H9 (cell line): ENCODE data around the gene MAP2K2. TPM values are rescaled to one million over a fixed set of nuclear protein-coding genes. Genes with fewer than 3 reads are reported as not detected.

ENCODE experiments used
- DNase-seq: peaks from one replicate; pipeline ENCODE4 v3.0.0-alpha.2; 2017
- H2AFZ ChIP-seq: one replicate; pipeline ENCODE4 v1.6.1; 2013; ENCODE audit warnings: mild to moderate bottlenecking, low read length, control low read depth, moderate library complexity
- H2AK5ac ChIP-seq: 2 replicates; pipeline ENCODE4 v1.6.1; 2013; ENCODE audit warnings: low read length, control low read depth, mixed read lengths; ENCODE audit not compliant: insufficient read length
- H2BK120ac ChIP-seq: one replicate; pipeline ENCODE4 v1.6.1; 2013; ENCODE audit warnings: low read depth, mild to moderate bottlenecking, low read length, control low read depth, inconsistent platforms; ENCODE audit not compliant: poor library complexity, severe bottlenecking
- H2BK12ac ChIP-seq: 2 replicates; pipeline ENCODE4 v1.6.1; 2013; ENCODE audit warnings: low read length, control low read depth, mixed read lengths, low read depth; ENCODE audit not compliant: insufficient read length
- H2BK15ac ChIP-seq: 2 replicates; pipeline ENCODE4 v1.6.1; 2013; ENCODE audit warnings: low read depth, low read length, control low read depth
- H2BK20ac ChIP-seq: one replicate; pipeline ENCODE4 v1.6.1; 2013; ENCODE audit warnings: low read depth, mild to moderate bottlenecking, low read length, control low read depth, inconsistent platforms; ENCODE audit not compliant: poor library complexity, severe bottlenecking
- H2BK5ac ChIP-seq: 2 replicates; pipeline ENCODE4 v1.6.1; 2013; ENCODE audit warnings: low read length, control low read depth, mixed read lengths; ENCODE audit not compliant: insufficient read length
- H3K14ac ChIP-seq: 2 replicates; pipeline ENCODE4 v1.6.1; 2013; ENCODE audit warnings: low read length, control low read depth; ENCODE audit not compliant: insufficient read depth
- H3K18ac ChIP-seq: 2 replicates; pipeline ENCODE4 v1.6.1; 2013; ENCODE audit warnings: low read depth, mild to moderate bottlenecking, mixed read lengths, low read length, control low read depth; ENCODE audit not compliant: insufficient read length
- H3K23ac ChIP-seq: 2 replicates; pipeline ENCODE4 v1.6.1; 2013; ENCODE audit warnings: low read length, control low read depth, mixed read lengths, low read depth; ENCODE audit not compliant: insufficient read length
- H3K23me2 ChIP-seq: 2 replicates; pipeline ENCODE4 v1.6.1; 2013; ENCODE audit warnings: low read depth, mild to moderate bottlenecking, mixed read lengths, low read length, control low read depth; ENCODE audit not compliant: insufficient read length, poor library complexity, severe bottlenecking
- H3K27ac ChIP-seq: 2 replicates; pipeline ENCODE4 v1.5.1; 2013; ENCODE audit warnings: low read length, control low read depth, mixed read lengths, low read depth; ENCODE audit not compliant: insufficient read length
- H3K27me3 ChIP-seq: 2 replicates; pipeline ENCODE4 v1.6.1; 2013; ENCODE audit warnings: low read length, control low read depth, inconsistent platforms; ENCODE audit not compliant: insufficient read depth
- H3K4ac ChIP-seq: 2 replicates; pipeline ENCODE4 v1.6.1; 2013; ENCODE audit warnings: low read depth, mild to moderate bottlenecking, control low read depth, inconsistent platforms, low read length, moderate library complexity
- H3K4me1 ChIP-seq: 2 replicates; pipeline ENCODE4 v1.6.1; 2013; ENCODE audit warnings: low read length, control low read depth, inconsistent platforms; ENCODE audit not compliant: insufficient read depth
- H3K4me2 ChIP-seq: 2 replicates; pipeline ENCODE4 v1.6.1; 2013; ENCODE audit warnings: low read length, control low read depth, mixed read lengths; ENCODE audit not compliant: insufficient read length, insufficient read depth
- H3K56ac ChIP-seq: 2 replicates; pipeline ENCODE4 v1.6.1; 2013; ENCODE audit warnings: low read depth, mild to moderate bottlenecking, mixed read lengths, low read length, control low read depth; ENCODE audit not compliant: insufficient read length
- H3K79me1 ChIP-seq: 2 replicates; pipeline ENCODE4 v1.6.1; 2013; ENCODE audit warnings: low read depth, mild to moderate bottlenecking, moderate library complexity, low read length, control low read depth, inconsistent platforms; ENCODE audit not compliant: insufficient read depth, poor library complexity, severe bottlenecking
- H3K79me2 ChIP-seq: 2 replicates; pipeline ENCODE4 v1.6.1; 2013; ENCODE audit warnings: low read length, control low read depth, inconsistent platforms; ENCODE audit not compliant: insufficient read depth
- H3K9ac ChIP-seq: 2 replicates; pipeline ENCODE4 v1.6.1; 2013; ENCODE audit warnings: low read length, control low read depth, mixed read lengths; ENCODE audit not compliant: insufficient read length; ENCODE audit errors: extremely low read depth
- H3K9me3 ChIP-seq: one replicate; pipeline ENCODE4 v1.6.1; 2013; ENCODE audit warnings: low read depth, low read length, inconsistent platforms; ENCODE audit not compliant: control insufficient read depth
- H3T11ph ChIP-seq: one replicate; pipeline ENCODE4 v1.6.1; 2013; ENCODE audit warnings: mild to moderate bottlenecking, low read length, control low read depth, inconsistent platforms
- H4K20me1 ChIP-seq: one replicate; pipeline ENCODE4 v1.6.1; 2013; ENCODE audit not compliant: control insufficient read depth, insufficient read length, insufficient read depth
- H4K5ac ChIP-seq: 2 replicates; pipeline ENCODE4 v1.6.1; 2013; ENCODE audit warnings: low read depth, mild to moderate bottlenecking, mixed read lengths, low read length, control low read depth; ENCODE audit not compliant: insufficient read length
- H4K8ac ChIP-seq: replicated peaks from 2 replicates; pipeline ENCODE4 v1.6.1; 2013; ENCODE audit warnings: low read length, control low read depth, mixed read lengths, low read depth; ENCODE audit not compliant: insufficient read length
- H4K91ac ChIP-seq: 2 replicates; pipeline ENCODE4 v1.6.1; 2013; ENCODE audit warnings: low read depth, mild to moderate bottlenecking, moderate library complexity, mixed read lengths, low read length, control low read depth; ENCODE audit not compliant: insufficient read length
- H3K27ac Mint-ChIP-seq, 3 experiments: 2 replicates in 2 of 3; 3 replicates in 1 of 3; pipeline ENCODE4 v1.8.0; 2020 to 2021; ENCODE audit warnings: mixed read lengths in 3 of 3, mild to moderate bottlenecking in 1 of 3, moderate library complexity in 1 of 3
- H3K27me3 Mint-ChIP-seq: 2 replicates; pipeline ENCODE4 v1.8.0; 2021; ENCODE audit warnings: low read depth, mild to moderate bottlenecking, moderate library complexity, mixed read lengths
- H3K36me3 Mint-ChIP-seq, 3 experiments: 2 replicates in 2 of 3; 3 replicates in 1 of 3; pipeline ENCODE4 v1.8.0; 2020 to 2021; ENCODE audit warnings: low read depth in 3 of 3, mixed read lengths in 3 of 3; ENCODE audit not compliant: insufficient read depth in 1 of 3
- H3K4me1 Mint-ChIP-seq, 2 experiments: 2 replicates each; pipeline ENCODE4 v1.8.0; 2020; ENCODE audit warnings: mixed read lengths in 2 of 2
- H3K4me3 Mint-ChIP-seq, 2 experiments: 2 replicates in 1 of 2; 3 replicates in 1 of 2; pipeline ENCODE4 v1.8.0; 2020 to 2021; ENCODE audit warnings: mild to moderate bottlenecking in 2 of 2, mixed read lengths in 2 of 2, moderate library complexity in 1 of 2
- H3K9me3 Mint-ChIP-seq, 2 experiments: 2 replicates in 1 of 2; 3 replicates in 1 of 2; pipeline ENCODE4 v1.8.0; 2020; ENCODE audit warnings: mild to moderate bottlenecking in 2 of 2, mixed read lengths in 2 of 2, moderate library complexity in 1 of 2
- WGBS: extraction: QIAGEN DNeasy Blood & Tissue Kit; methylation state at CpG from one replicate; pipeline ENCODE4 v1.1.7; 2013; ENCODE audit warnings: missing lambda C conversion rate, low lambda C conversion rate, mixed read lengths; ENCODE audit not compliant: insufficient read length; ENCODE audit errors: extremely low coverage; 5-methylcytosine and 5-hydroxymethylcytosine counted together
- long read RNA-seq: library from polyadenylated mRNA; unstranded; transcript quantifications from one replicate; pipeline ENCODE4 v2.0.0, GENCODE V29; 2020
- total RNA-seq: library from RNA; stranded (reverse); gene quantifications from 2 replicates; pipeline ENCODE4 v1.2.1, GENCODE V29; 2021
- TF ChIP-seq, protein P1 (sequence below): fragments of 200-600 bp; sonication (generic); conservative IDR thresholded peaks from 3 replicates; pipeline ENCODE4 v1.8.0; 2021; ENCODE audit warnings: antibody characterized with exemption, mild to moderate bottlenecking

The MAP2K2 gene
- 167 and 169 TPM in 2 replicates for total RNA-seq
- long read RNA-seq, transcript MAP2K2-201 (11 exons, 1,734 nt), result major isoform, 11 of 24 reads
- long read RNA-seq, partial matches to known transcripts, result 6 of 24 reads
- long read RNA-seq, other reads (novel, unspliced or antisense), result 7 of 24 reads

- Mint-ChIP-seq H3K4me1 (peaks cover 12 to 14% of the 10 kb centered on the region in 2 experiments), H3K4me3 (peak within 1 kb of the TSS; percentile 87 to 98), H3K27ac (peak within 1 kb of the TSS in 2 of 3 experiments; percentile 91 to 92; a peak in 5 of 7 replicates), H3K9me3 (no peaks in the 10 kb centered on the region; a peak in 2 of 5 replicates), H3K27me3 (peaks cover 3% of the 10 kb centered on the region; the same call in 1 of the 2 replicates), H3K36me3 (peaks cover 2 to 12% (median 11%) of the 10 kb centered on the region in 3 experiments; a peak in 6 of 7 replicates)
- Histone ChIP-seq H3K23me2 (peaks cover 11% of the 10 kb centered on the region), H3K4me1 (peaks cover 2% of the 10 kb centered on the region; the same call in 1 of the 2 replicates), H3K9ac (peak within 1 kb of the TSS; percentile 96), H3K79me2 (peaks cover 11% of the 10 kb centered on the region; the same call in 1 of the 2 replicates), H4K5ac (no peak within 1 kb of the TSS), H3K23ac (no peak within 1 kb of the TSS), H4K91ac (no peak within 1 kb of the TSS), H3K18ac (no peak within 1 kb of the TSS), H2BK20ac (no peak within 1 kb of the TSS), H3K27ac (no peak within 1 kb of the TSS), H3T11ph (no peak within 1 kb of the TSS), H4K8ac (no peak within 1 kb of the TSS), H3K14ac (peak within 1 kb of the TSS; percentile 96), H3K9me3 (no peaks in the 10 kb centered on the region), H2BK5ac (no peak within 1 kb of the TSS), H3K4ac (no peak within 1 kb of the TSS), H2AFZ (no peak within 1 kb of the TSS), H3K79me1 (peaks cover 7% of the 10 kb centered on the region), H2BK15ac (no peak within 1 kb of the TSS), H2BK120ac (no peak within 1 kb of the TSS), H3K27me3 (no peaks in the 10 kb centered on the region), H4K20me1 (no peaks in the 10 kb centered on the region), H3K56ac (no peak within 1 kb of the TSS), H3K4me2 (peak within 1 kb of the TSS; percentile 88), H2AK5ac (no peak within 1 kb of the TSS), H2BK12ac (no peak within 1 kb of the TSS)
- WGBS, result no CpG with 5 or more reads among the region's 102 CpGs
- DNase-seq, result peak; percentile 92
- TF ChIP-seq, protein P1, sequence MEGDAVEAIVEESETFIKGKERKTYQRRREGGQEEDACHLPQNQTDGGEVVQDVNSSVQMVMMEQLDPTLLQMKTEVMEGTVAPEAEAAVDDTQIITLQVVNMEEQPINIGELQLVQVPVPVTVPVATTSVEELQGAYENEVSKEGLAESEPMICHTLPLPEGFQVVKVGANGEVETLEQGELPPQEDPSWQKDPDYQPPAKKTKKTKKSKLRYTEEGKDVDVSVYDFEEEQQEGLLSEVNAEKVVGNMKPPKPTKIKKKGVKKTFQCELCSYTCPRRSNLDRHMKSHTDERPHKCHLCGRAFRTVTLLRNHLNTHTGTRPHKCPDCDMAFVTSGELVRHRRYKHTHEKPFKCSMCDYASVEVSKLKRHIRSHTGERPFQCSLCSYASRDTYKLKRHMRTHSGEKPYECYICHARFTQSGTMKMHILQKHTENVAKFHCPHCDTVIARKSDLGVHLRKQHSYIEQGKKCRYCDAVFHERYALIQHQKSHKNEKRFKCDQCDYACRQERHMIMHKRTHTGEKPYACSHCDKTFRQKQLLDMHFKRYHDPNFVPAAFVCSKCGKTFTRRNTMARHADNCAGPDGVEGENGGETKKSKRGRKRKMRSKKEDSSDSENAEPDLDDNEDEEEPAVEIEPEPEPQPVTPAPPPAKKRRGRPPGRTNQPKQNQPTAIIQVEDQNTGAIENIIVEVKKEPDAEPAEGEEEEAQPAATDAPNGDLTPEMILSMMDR, result no peak
These were observed at the start of gene MAP2K2 for GRCh38 chr19:4123615-4124568. Gene MAP2K2 (minus strand): TSS chr19:4124122. CDS start chr19:4123875, 247 bp downstream.
